HG03565 (cell line): ENCODE data around the gene FAM168B.

Source experiments
- ATAC-seq: cut with Tn5 transposase; IDR thresholded peaks from one replicate; pipeline ENCODE4 v1.9.1; 2021; ENCODE audit warnings: mild to moderate bottlenecking, moderate library complexity; ENCODE audit not compliant: unreplicated experiment

The FAM168B gene

GRCh38 chr2:131027566-131028528 lies 65.4 kb downstream of the FAM168B start:
- no peak for ATAC-seq

GRCh38 chr2:131026919-131027318 lies 66.3 kb downstream of the FAM168B start:
- no peak for ATAC-seq

GRCh38 chr2:131023758-131024157 lies 69.5 kb downstream of the FAM168B start:
- ATAC-seq: no peak

- no peak for ATAC-seq
These were observed 70.5 kb downstream of the FAM168B start for GRCh38 chr2:131022731-131023130.

GRCh38 chr2:131016826-131017741 lies 76.2 kb downstream of the FAM168B start:
- no peak for ATAC-seq

- ATAC-seq: no peak
These were observed 77.5 kb downstream of the FAM168B start for GRCh38 chr2:131015764-131016163.

- no peak for ATAC-seq
These were observed 79.1 kb downstream of the FAM168B start for GRCh38 chr2:131014141-131014540.

- no peak for ATAC-seq
These were observed 81.8 kb downstream of the FAM168B start for GRCh38 chr2:131011486-131011885.

- no peak for ATAC-seq
These were observed 82.7 kb downstream of the FAM168B start for GRCh38 chr2:131010566-131010965.

- no peak for ATAC-seq
These were observed 83.4 kb downstream of the FAM168B start for GRCh38 chr2:131009713-131010475.

- ATAC-seq: no peak
These were observed 84.3 kb downstream of the FAM168B start for GRCh38 chr2:131008967-131009366.

- no peak for ATAC-seq
These were observed 86.7 kb downstream of the FAM168B start for GRCh38 chr2:131006561-131006960.

- no peak for ATAC-seq
These were observed 87.9 kb downstream of the FAM168B start for GRCh38 chr2:131005216-131005935.

- no peak for ATAC-seq
These were observed 88.6 kb downstream of the FAM168B start for GRCh38 chr2:131004446-131005209.

- ATAC-seq: no peak
These were observed 94.7 kb downstream of the FAM168B start for GRCh38 chr2:130998561-130998960.
